ENCODE results near the gene EMP2.

DNA sequence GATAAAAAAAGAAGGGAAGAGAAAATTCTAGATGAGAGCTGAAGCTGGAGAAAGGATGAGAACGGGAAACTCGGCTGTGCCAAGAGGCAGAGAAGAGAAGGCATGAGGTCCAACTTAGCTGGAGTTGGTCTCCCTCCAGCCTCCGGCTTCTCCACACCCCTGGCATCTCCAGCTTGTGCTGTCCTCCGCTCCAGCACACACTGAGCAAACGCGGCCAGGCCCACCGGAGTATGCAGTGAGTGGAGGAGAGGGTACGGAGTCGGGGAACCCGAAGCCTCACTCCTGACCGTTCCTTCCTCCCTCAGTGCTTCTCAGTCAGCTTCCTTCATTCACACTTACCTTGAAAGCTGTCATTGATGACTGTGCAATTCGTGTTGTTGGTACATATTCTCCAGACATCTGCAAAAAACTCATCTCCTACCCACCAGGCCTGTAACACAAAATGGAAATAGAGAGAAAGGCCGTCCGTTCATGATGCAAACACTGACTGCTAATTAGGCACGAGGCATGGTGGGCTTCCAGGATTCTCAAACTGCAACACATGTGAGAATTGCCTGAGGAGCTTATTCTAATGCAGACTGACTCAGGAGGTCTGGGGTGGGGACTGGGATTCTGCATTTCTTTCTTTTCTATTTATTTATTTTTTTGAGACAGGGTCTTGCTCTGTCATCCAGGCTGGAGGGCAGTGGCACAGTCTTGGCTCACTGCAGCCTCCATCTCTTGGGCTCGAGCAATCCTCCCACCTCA is 37.0 kb downstream of the EMP2 start:
- TF ChIP-seq POLR2AphosphoS5 (IDR thresholded peaks at IDR 0.05; ENCODE audit: low read depth, low read length) (no peak), TAF1 (IDR thresholded peaks at IDR 0.05; ENCODE audit: borderline replicate concordance, insufficient read depth, low read length) (no peak), FOXP2 (optimal IDR thresholded peaks at IDR 0.05; ENCODE audit: borderline replicate concordance, extremely low read depth, extremely low read length, insufficient read depth) (no peak)

Data from PFSK-1 (cell line).